ENCODE data around the gene PAH. TPM values are rescaled to one million over a fixed set of nuclear protein-coding genes. Genes with fewer than 3 reads are reported as not detected.

Gene PAH
- total and polyA plus RNA-seq, 10 of the 15 experiments (the other 5 are each of a cell fraction or from before 2014, with no cell fraction given), result 0.20 to 4.8 (median 0.55) TPM; not detected in 1

DNA sequence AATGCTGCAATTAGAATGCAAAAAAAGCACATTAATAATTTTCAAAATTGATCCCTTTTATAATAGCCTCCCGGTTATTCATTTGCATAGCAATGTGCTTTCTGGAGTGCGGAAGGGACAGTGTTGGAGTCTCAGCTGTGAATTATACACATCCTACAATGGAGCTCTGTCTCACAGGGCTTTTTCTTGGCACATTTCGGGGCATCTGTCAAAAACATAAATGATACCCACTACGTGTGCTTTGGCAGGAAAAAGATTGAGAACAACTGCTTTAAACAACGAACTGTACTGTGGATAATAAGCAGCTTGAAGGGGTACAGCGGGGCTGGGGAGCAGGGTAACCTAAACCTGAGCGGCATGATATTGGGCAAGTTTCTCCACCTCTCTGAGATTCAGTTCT lies 123.1 kb downstream of the PAH start:
- no TSS peak for BruUV-seq (replicated peaks)
- Histone ChIP-seq H4K20me1 (ENCODE audit: control insufficient read depth, insufficient read depth) (no peaks in the 10 kb centered on the region), H3K27me3 (replicated peaks in 1 of 2; ENCODE audit: control insufficient read depth in 2 of 2, insufficient read depth in 2 of 2, low read length in 1 of 2) (peaks cover 0 to under 1% of the 10 kb centered on the region in 2 experiments; a peak in 3 of 4 replicates), H3K4me1 (ENCODE audit: control insufficient read depth, insufficient read depth, low read length) (no peaks in the 10 kb centered on the region), H2AFZ (ENCODE audit: control insufficient read depth, low read depth, low read length) (no peak overlapping the region), H3K4me3 (no peak overlapping the region), H3K9me3 (replicated peaks; ENCODE audit: control insufficient read depth, insufficient read depth, low read length) (no peaks in the 10 kb centered on the region), H3K9ac (ENCODE audit: control insufficient read depth, insufficient read depth, low read length) (no peak overlapping the region), H3K4me2 (ENCODE audit: control insufficient read depth, insufficient read depth) (no peak overlapping the region), H3K36me3 (ENCODE audit: control insufficient read depth in 2 of 2, insufficient read depth in 2 of 2, low read length in 1 of 2) (no peaks in the 10 kb centered on the region), H3K79me2 (ENCODE audit: control insufficient read depth, insufficient read depth, low read length) (no peaks in the 10 kb centered on the region), H3K27ac (ENCODE audit: control insufficient read depth, insufficient read depth) (no peak overlapping the region)
- FAIRE-seq, result no peak
- 32% methylated on average over 7 of the region's 7 CpGs for WGBS (ENCODE audit: insufficient coverage, insufficient replicate concordance, low lambda C conversion rate, missing lambda C conversion rate)
- intact Hi-C loops (cut with micrococcal nuclease; ENCODE audit: unreplicated experiment) (no loop called here), in situ Hi-C loops (cut with MboI) (no loop called here)
- ChIA-PET POLR2A (no interaction called here), SMC1A (ENCODE audit: uncharacterized antibody, unreplicated experiment) (interaction anchor here (0.6 to 1.7 kb wide), 3 partner anchors 17 to 293 kb away, joined by 3 to 4 read pairs (median 3); no protein-coding TSS in a partner anchor), RAD21 (ENCODE audit: unreplicated experiment) (no interaction called here), CTCF (interaction anchor here (1.8 kb wide), 1 partner anchor 17 kb away, joined by 5 read pairs; no protein-coding TSS in a partner anchor)
- no peak for TF ChIP-seq FOXM1 (IDR thresholded peaks at IDR 0.05; ENCODE audit: low read depth, low read length)
- TF ChIP-seq, protein P1, sequence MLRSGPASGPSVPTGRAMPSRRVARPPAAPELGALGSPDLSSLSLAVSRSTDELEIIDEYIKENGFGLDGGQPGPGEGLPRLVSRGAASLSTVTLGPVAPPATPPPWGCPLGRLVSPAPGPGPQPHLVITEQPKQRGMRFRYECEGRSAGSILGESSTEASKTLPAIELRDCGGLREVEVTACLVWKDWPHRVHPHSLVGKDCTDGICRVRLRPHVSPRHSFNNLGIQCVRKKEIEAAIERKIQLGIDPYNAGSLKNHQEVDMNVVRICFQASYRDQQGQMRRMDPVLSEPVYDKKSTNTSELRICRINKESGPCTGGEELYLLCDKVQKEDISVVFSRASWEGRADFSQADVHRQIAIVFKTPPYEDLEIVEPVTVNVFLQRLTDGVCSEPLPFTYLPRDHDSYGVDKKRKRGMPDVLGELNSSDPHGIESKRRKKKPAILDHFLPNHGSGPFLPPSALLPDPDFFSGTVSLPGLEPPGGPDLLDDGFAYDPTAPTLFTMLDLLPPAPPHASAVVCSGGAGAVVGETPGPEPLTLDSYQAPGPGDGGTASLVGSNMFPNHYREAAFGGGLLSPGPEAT (IDR thresholded peaks at IDR 0.05; ENCODE audit: low read depth), result no peak
- no peak for TF ChIP-seq ASH2L (IDR thresholded peaks at IDR 0.05; ENCODE audit: borderline replicate concordance, low read depth)
- no peak for TF ChIP-seq CHD1 (IDR thresholded peaks at IDR 0.05; ENCODE audit: low read depth, low read length)
- no peak for TF ChIP-seq NFYA (IDR thresholded peaks at IDR 0.05; ENCODE audit: borderline replicate concordance, low read depth, low read length)
- TF ChIP-seq, protein P2, sequence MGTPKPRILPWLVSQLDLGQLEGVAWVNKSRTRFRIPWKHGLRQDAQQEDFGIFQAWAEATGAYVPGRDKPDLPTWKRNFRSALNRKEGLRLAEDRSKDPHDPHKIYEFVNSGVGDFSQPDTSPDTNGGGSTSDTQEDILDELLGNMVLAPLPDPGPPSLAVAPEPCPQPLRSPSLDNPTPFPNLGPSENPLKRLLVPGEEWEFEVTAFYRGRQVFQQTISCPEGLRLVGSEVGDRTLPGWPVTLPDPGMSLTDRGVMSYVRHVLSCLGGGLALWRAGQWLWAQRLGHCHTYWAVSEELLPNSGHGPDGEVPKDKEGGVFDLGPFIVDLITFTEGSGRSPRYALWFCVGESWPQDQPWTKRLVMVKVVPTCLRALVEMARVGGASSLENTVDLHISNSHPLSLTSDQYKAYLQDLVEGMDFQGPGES (IDR thresholded peaks at IDR 0.05), result no peak
- TF ChIP-seq ETV6 (conservative IDR thresholded peaks at IDR 0.05 in 1 of 2, IDR thresholded peaks at IDR 0.05 in 1 of 2; ENCODE audit: borderline replicate concordance in 1 of 2, low read depth in 1 of 2), result no peak
- no peak for TF ChIP-seq NRF1 (conservative IDR thresholded peaks at IDR 0.05; ENCODE audit: low read depth, low read length)
- no peak for TF ChIP-seq NR2C2 (IDR thresholded peaks at IDR 0.05; ENCODE audit: borderline replicate concordance, control insufficient read depth, insufficient read length, low read depth)
- TF ChIP-seq RBBP5 (conservative IDR thresholded peaks at IDR 0.05), result no peak
- no peak for TF ChIP-seq DPF2 (IDR thresholded peaks at IDR 0.05)
- TF ChIP-seq EED (IDR thresholded peaks at IDR 0.05; ENCODE audit: low read depth), result no peak
- no peak for TF ChIP-seq EGR1 (IDR thresholded peaks at IDR 0.05; ENCODE audit: borderline replicate concordance in 1 of 2, low read depth in 2 of 2, low read length in 2 of 2)
- TF ChIP-seq, protein P3, sequence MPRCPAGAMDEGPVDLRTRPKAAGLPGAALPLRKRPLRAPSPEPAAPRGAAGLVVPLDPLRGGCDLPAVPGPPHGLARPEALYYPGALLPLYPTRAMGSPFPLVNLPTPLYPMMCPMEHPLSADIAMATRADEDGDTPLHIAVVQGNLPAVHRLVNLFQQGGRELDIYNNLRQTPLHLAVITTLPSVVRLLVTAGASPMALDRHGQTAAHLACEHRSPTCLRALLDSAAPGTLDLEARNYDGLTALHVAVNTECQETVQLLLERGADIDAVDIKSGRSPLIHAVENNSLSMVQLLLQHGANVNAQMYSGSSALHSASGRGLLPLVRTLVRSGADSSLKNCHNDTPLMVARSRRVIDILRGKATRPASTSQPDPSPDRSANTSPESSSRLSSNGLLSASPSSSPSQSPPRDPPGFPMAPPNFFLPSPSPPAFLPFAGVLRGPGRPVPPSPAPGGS (IDR thresholded peaks at IDR 0.05; ENCODE audit: borderline replicate concordance, insufficient read depth, low read depth, low read length, poor library complexity, severe bottlenecking), result no peak
- no peak for TF ChIP-seq CREM (IDR thresholded peaks at IDR 0.05; ENCODE audit: low read depth)
- ATAC-seq, result no peak
- no peak for DNase-seq (ENCODE audit: low read depth, low spot score)

Data from GM12878 (cell line).